ENCODE measurements around the gene NEK11. TPM values are rescaled to one million over a fixed set of nuclear protein-coding genes. Genes with fewer than 3 reads are reported as not detected.

Gene NEK11
- total and polyA plus RNA-seq, 4 experiments from 2014 or later: 1.9 to 6.2 (median 4.5) TPM

DNA sequence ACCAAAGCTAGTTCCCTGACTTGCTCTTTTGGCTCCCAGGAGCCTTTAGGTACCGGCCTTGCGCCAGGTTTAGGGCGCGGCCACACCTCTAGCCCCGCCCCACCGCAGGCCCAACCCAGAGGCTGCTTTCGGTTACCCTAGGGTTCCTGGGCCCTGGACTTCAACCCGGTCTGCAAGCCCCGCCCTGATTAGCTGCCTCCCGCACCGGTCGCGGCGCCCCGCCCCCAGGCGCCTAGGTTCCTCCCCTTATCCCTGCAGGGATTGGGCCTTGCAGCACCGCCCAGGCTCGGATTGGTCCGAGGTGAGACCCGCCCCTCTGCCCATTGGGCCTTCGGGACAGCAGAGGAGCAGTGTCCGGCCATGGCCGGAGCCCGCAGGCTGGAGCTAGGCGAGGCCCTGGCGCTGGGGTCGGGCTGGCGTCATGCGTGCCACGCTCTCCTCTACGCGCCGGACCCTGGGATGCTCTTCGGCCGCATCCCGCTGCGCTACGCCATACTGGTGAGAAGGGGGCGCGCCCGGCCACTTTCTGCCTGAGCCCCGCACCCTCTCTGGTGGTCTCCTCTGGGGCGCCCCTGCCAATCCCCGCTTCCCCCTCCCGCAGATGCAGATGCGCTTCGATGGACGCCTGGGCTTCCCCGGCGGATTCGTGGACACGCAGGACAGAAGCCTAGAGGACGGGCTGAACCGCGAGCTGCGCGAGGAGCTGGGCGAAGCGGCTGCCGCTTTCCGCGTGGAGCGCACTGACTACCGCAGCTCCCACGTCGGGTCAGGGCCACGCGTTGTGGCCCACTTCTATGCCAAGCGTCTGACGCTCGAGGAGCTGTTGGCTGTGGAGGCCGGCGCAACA is 355.0 kb downstream of the NEK11 start, which contains the start of gene NUDT16:
TSS of gene NUDT16 (plus strand) at position 330 of the 847 bp plus-strand sequence. CDS start at position 361, 31 bp downstream.
- peak; percentile 92 to 96 (median 94) for DNase-seq
- H3K36me3 ChIP-seq (ENCODE audit: insufficient read depth, low read length): no peaks in the 10 kb centered on the region

DNA sequence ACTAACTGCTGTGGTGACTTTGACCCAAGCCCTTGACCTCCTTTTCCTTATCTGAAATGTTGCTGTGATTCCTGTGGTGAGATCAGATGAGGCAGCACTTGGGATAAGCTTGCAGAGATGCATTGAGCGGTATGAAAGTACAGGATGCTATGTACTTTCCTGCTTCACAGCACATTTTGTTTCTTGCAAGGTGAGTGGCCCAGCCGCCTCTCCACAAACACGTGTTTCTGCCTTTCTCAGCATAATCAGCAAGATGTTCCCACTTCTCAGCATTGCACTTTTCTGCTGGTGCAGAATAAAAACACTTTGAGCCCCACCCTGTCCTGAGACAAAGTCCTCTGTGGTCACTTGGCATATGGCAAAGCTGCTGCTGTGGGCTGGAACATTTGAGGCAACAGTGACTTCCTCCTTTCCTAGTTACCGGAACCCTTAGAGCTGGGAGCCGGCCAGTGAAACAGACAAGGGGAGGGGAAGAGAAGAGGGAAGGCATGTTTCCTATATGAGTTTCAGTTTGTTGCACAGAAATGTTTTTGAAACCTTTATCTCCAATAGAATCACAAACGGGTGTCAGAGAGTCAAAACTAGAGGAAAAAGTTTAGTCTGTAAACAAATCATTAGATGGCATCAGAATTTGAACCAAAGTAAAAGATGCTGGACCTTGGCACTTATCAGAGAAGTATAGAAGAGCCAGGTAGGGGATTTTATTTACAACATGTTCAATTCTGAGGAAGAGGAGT is 359.9 kb downstream of the NEK11 start:
- intact Hi-C loops (cut with micrococcal nuclease): no loop called here
- ChIA-PET POLR2A (ENCODE audit: partially characterized antibody) (no interaction called here), CTCF (ENCODE audit: partially characterized antibody) (interaction anchor here (1.0 kb wide), 1 partner anchor 10 kb away, joined by 3 read pairs; no protein-coding TSS in a partner anchor)
- Histone ChIP-seq H3K27ac (ENCODE audit: low read depth, low read length) (no peak overlapping the region), H3K4me1 (ENCODE audit: insufficient read depth, low read length) (peaks cover 28% of the 10 kb centered on the region), H3K4me3 (ENCODE audit: low read length in 2 of 2) (no peak overlapping the region), H3K9me3 (ENCODE audit: control insufficient read depth in 1 of 2, low read length in 2 of 2) (no peaks in the 10 kb centered on the region), H3K36me3 (ENCODE audit: insufficient read depth, low read length) (no peaks in the 10 kb centered on the region), H3K27me3 (ENCODE audit: insufficient read depth, low read length) (no peaks in the 10 kb centered on the region)
- DNase-seq: no peak
- Mint-ChIP-seq H3K36me3 (peaks cover 9 to 12% of the 10 kb centered on the region in 2 donors), H3K27me3 (peaks cover 0 to 3% of the 10 kb centered on the region in 2 donors), H3K4me3 (peak overlapping the region in 4 of 8 donors; percentile 5 to 55 (median 30)), H3K4me1 (peaks cover 24 to 38% (median 29%) of the 10 kb centered on the region in 4 donors), H3K27ac (peak overlapping the region; percentile 12 to 77 (median 44)), H3K9me3 (peaks cover 0 to 1% (median 0%) of the 10 kb centered on the region in 8 donors)

More for the DNA sequence above, 355.0 kb downstream of the NEK11 start, which contains the start of gene NUDT16:
- Histone ChIP-seq H3K4me1 (ENCODE audit: insufficient read depth, low read length) (peaks cover 28% of the 10 kb centered on the region), H3K4me3 (ENCODE audit: low read length in 2 of 2) (peak within 1 kb of the TSS; percentile 89 to 95), H3K9me3 (ENCODE audit: control insufficient read depth in 1 of 2, low read length in 2 of 2) (no peaks in the 10 kb centered on the region), H3K27me3 (ENCODE audit: insufficient read depth, low read length) (no peaks in the 10 kb centered on the region), H3K27ac (ENCODE audit: low read depth, low read length) (peak within 1 kb of the TSS; percentile 61)
- H3K27ac Mint-ChIP-seq: peak within 1 kb of the TSS; percentile 90 to 99 (median 96)
- H3K4me1 Mint-ChIP-seq: peaks cover 33 to 43% (median 38%) of the 10 kb centered on the region in 4 donors
- intact Hi-C loops (cut with micrococcal nuclease): loop anchor here (1.0 to 5.0 kb wide), 6 partner anchors 121 to 1341 kb away; partner anchors contain the start of genes ASTE1, ATP2C1, MRPL3 and NEK11
- POLR2A ChIA-PET (ENCODE audit: partially characterized antibody): interaction anchor here (0.9 to 2.6 kb wide), 7 partner anchors 16 to 355 kb away, joined by 3 to 31 read pairs (median 4); partner anchors contain the start of genes ASTE1 and NEK11
- peak within 1 kb of the TSS; percentile 96 to 98 (median 96) for H3K4me3 Mint-ChIP-seq
- H3K27me3 Mint-ChIP-seq: no peaks in the 10 kb centered on the region
- peaks cover 15 to 17% of the 10 kb centered on the region in 2 donors for H3K36me3 Mint-ChIP-seq
- CTCF ChIA-PET (ENCODE audit: partially characterized antibody): interaction anchor here (0.7 to 2.1 kb wide), 8 partner anchors 9 to 488 kb away, joined by 3 to 8 read pairs (median 4); partner anchors contain the start of gene ATP2C1
- no peaks in the 10 kb centered on the region for H3K9me3 Mint-ChIP-seq

DNA sequence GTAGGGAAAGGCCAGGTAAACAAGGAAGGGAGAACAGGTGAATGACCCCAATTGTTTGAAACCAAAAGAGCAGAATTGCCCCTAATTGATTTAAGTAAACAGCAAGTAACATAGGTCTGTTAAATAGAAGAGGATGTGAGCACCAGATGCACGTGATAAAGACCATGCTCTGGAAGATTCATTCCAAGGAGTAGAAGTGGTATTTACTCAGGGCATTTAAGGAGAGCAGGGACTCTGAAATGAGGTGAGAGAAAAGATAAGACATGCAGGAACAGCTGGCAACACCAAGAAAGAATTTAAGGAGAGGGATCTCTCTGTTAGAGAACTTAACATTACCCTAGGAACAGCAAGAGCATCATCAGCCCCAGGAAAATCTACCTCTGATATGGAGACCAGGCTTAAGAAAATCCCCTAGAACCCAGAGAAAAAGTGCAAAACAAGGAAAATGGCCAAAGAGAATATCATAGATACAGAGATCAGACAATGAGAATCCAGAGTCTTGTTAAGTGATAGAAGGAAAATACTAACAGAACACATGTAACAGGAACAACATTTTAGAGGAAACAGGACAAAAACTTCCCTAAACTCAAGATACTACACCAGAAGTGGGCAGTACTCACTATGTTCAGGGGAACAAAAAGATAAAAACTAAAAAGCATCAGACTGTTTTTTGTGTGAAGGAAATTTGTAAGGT is 361.3 kb downstream of the NEK11 start:
- ChIA-PET CTCF (ENCODE audit: partially characterized antibody) (no interaction called here), POLR2A (ENCODE audit: partially characterized antibody) (no interaction called here)
- Histone ChIP-seq H3K27me3 (ENCODE audit: insufficient read depth, low read length) (no peaks in the 10 kb centered on the region), H3K36me3 (ENCODE audit: insufficient read depth, low read length) (no peaks in the 10 kb centered on the region), H3K4me3 (ENCODE audit: low read length in 2 of 2) (no peak overlapping the region), H3K9me3 (ENCODE audit: control insufficient read depth in 1 of 2, low read length in 2 of 2) (no peaks in the 10 kb centered on the region), H3K27ac (ENCODE audit: low read depth, low read length) (no peak overlapping the region), H3K4me1 (ENCODE audit: insufficient read depth, low read length) (peaks cover 17% of the 10 kb centered on the region)
- Mint-ChIP-seq H3K9me3 (peaks cover 0 to 2% (median 0%) of the 10 kb centered on the region in 8 donors), H3K27ac (peak overlapping the region in 1 of 7 donors; percentile 21), H3K4me3 (no peak overlapping the region), H3K36me3 (peaks cover 5 to 12% of the 10 kb centered on the region in 2 donors), H3K27me3 (peaks cover 0 to 3% of the 10 kb centered on the region in 2 donors), H3K4me1 (peaks cover 18 to 29% (median 22%) of the 10 kb centered on the region in 4 donors)
- no peak for DNase-seq
- intact Hi-C loops (cut with micrococcal nuclease): no loop called here

DNA sequence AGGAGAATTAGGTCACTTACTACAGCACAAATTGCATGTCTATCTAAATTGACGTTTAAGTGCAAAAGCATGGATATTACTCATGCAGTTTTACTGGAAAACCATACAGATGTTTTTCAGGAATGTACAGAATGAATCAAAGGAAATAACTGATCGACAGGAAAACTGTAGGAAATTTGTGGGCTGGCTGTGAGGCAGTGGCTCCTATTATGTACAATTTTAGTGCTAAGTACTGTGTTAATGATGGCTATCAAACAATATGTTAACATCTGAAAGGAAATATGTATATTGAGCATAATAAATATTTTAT is 361.8 kb downstream of the NEK11 start:
- H3K27me3 ChIP-seq (ENCODE audit: insufficient read depth, low read length): no peaks in the 10 kb centered on the region
- ChIA-PET POLR2A (ENCODE audit: partially characterized antibody) (no interaction called here), CTCF (ENCODE audit: partially characterized antibody) (no interaction called here)
- Mint-ChIP-seq H3K9me3 (peaks cover 0 to 2% (median 0%) of the 10 kb centered on the region in 8 donors), H3K27me3 (peaks cover 0 to 3% of the 10 kb centered on the region in 2 donors), H3K36me3 (peaks cover 5 to 12% of the 10 kb centered on the region in 2 donors), H3K4me1 (peaks cover 18 to 29% (median 22%) of the 10 kb centered on the region in 4 donors), H3K27ac (no peak overlapping the region), H3K4me3 (no peak overlapping the region)
- intact Hi-C loops (cut with micrococcal nuclease): no loop called here
- H3K9me3 ChIP-seq (ENCODE audit: control insufficient read depth in 1 of 2, low read length in 2 of 2): no peaks in the 10 kb centered on the region
- H3K4me1 ChIP-seq (ENCODE audit: insufficient read depth, low read length): peaks cover 15% of the 10 kb centered on the region
- H3K27ac ChIP-seq (ENCODE audit: low read depth, low read length): no peak overlapping the region
- H3K4me3 ChIP-seq (ENCODE audit: low read length in 2 of 2): no peak overlapping the region
- no peaks in the 10 kb centered on the region for H3K36me3 ChIP-seq (ENCODE audit: insufficient read depth, low read length)
- DNase-seq: no peak

DNA sequence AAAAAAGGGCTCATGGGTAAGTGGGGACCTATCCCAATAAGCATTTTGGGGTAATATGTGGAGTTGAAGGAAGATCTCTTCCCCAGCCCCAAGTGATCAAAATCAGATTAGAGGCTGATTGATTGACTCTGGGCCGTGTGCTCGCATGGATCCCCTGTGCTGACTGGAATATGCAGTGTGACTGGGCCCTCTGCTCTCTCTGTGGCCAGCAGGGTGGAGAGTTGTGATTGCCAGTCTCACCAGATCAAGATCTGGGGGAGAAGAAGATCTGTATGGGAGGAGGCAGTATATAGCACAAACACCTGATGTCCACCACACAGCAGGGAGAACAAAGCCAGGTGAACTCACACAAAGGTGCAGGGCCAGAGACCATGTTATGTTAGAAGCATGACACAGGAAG is 363.7 kb downstream of the NEK11 start:
- H3K9me3 Mint-ChIP-seq: peaks cover 0 to 2% (median 0%) of the 10 kb centered on the region in 8 donors
- peaks cover 12 to 15% (median 13%) of the 10 kb centered on the region in 4 donors for H3K4me1 Mint-ChIP-seq
- H3K4me3 ChIP-seq (ENCODE audit: low read length in 2 of 2): no peak overlapping the region
- H3K4me1 ChIP-seq (ENCODE audit: insufficient read depth, low read length): peaks cover 15% of the 10 kb centered on the region
- H3K4me3 Mint-ChIP-seq: no peak overlapping the region
- no peak overlapping the region for H3K27ac Mint-ChIP-seq
- intact Hi-C loops (cut with micrococcal nuclease): no loop called here
- ChIA-PET CTCF (ENCODE audit: partially characterized antibody) (no interaction called here), POLR2A (ENCODE audit: partially characterized antibody) (no interaction called here)
- H3K9me3 ChIP-seq (ENCODE audit: control insufficient read depth in 1 of 2, low read length in 2 of 2): no peaks in the 10 kb centered on the region
- H3K27me3 ChIP-seq (ENCODE audit: insufficient read depth, low read length): no peaks in the 10 kb centered on the region
- no peak overlapping the region for H3K27ac ChIP-seq (ENCODE audit: low read depth, low read length)
- no peak for DNase-seq
- H3K36me3 ChIP-seq (ENCODE audit: insufficient read depth, low read length): no peaks in the 10 kb centered on the region
- H3K27me3 Mint-ChIP-seq: peaks cover 0 to 3% of the 10 kb centered on the region in 2 donors
- peaks cover 0 to 3% of the 10 kb centered on the region in 2 donors for H3K36me3 Mint-ChIP-seq

DNA sequence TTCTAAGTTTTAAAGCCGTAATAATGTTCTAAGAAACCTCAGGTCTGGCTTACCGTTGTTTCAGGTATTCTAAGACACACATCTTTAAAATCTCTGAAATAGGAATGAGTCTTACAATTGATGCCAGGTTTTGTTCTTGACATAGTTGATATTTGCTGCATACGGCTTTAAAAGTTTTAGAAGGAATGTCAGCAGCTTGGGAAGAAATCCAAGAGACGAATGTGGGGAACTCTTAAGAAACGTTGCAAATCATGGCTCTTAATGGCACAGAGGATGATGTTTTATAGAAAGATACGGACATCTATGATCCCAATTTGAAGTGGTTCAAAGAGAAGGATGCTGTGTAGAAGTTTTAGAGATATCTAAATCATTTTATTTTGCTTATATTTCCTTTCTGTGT is 366.4 kb downstream of the NEK11 start:
- H3K4me3 ChIP-seq (ENCODE audit: low read length in 2 of 2): no peak overlapping the region
- Mint-ChIP-seq H3K27ac (no peak overlapping the region), H3K27me3 (peaks cover 0 to 3% of the 10 kb centered on the region in 2 donors), H3K4me3 (no peak overlapping the region), H3K4me1 (no peaks in the 10 kb centered on the region), H3K9me3 (peaks cover 0 to 2% (median 0%) of the 10 kb centered on the region in 8 donors), H3K36me3 (no peaks in the 10 kb centered on the region)
- no peak for DNase-seq
- POLR2A ChIA-PET (ENCODE audit: partially characterized antibody): no interaction called here
- intact Hi-C loops (cut with micrococcal nuclease): no loop called here
- H3K27me3 ChIP-seq (ENCODE audit: insufficient read depth, low read length): no peaks in the 10 kb centered on the region
- H3K36me3 ChIP-seq (ENCODE audit: insufficient read depth, low read length): no peaks in the 10 kb centered on the region
- CTCF ChIA-PET (ENCODE audit: partially characterized antibody): no interaction called here
- H3K27ac ChIP-seq (ENCODE audit: low read depth, low read length): no peak overlapping the region
- H3K9me3 ChIP-seq (ENCODE audit: control insufficient read depth in 1 of 2, low read length in 2 of 2): no peaks in the 10 kb centered on the region
- H3K4me1 ChIP-seq (ENCODE audit: insufficient read depth, low read length): no peaks in the 10 kb centered on the region

Data from CD4-positive, alpha-beta memory T cell (primary cell).